Measurements from ENCODE around the gene CRTAC1. TPM values are rescaled to one million over a fixed set of nuclear protein-coding genes. Genes with fewer than 3 reads are reported as not detected.

CRTAC1 gene
- total and polyA plus RNA-seq, 2 experiments from 2014 or later, result 0.47 to 1.2 TPM

DNA sequence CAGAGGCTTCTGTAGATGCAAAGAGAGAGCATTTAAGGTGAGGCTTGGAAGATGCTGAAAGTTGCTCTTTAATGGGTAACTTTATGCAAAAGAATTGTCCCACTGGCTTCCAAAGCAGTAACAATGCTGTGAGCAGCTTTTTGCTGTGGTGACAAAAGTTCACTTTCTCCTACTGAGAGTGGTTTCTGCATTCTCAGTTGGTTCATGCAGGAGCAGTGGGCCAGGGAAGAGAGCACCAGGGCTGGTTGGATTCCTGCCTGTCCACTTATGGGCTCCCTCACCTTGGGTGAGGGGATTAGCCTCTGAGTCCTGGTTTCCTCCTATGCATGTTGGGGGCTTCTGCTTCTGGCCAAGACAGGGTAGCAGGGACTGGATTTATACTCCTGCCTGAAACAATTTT, 211.8 kb downstream of the CRTAC1 start:
- Histone ChIP-seq H3F3A (replicated peaks; ENCODE audit: low read depth) (no peaks in the 10 kb centered on the region), H3K79me2 (replicated peaks; ENCODE audit: insufficient read depth) (no peaks in the 10 kb centered on the region), H3K4me2 (no peak overlapping the region), H3K36me3 (ENCODE audit: insufficient read depth) (no peaks in the 10 kb centered on the region), H3K4me1 (ENCODE audit: insufficient read depth) (no peaks in the 10 kb centered on the region), H4K20me1 (replicated peaks; ENCODE audit: insufficient read depth) (no peaks in the 10 kb centered on the region), H3K4me3 (no peak overlapping the region), H2AFZ (no peak overlapping the region), H3K27ac (ENCODE audit: low read depth) (no peak overlapping the region), H3K27me3 (ENCODE audit: insufficient read depth) (no peaks in the 10 kb centered on the region), H3K9me2 (ENCODE audit: insufficient read depth) (no peaks in the 10 kb centered on the region)
- peaks cover 10% of the 10 kb centered on the region for H3K4me1 Mint-ChIP-seq
- no peak overlapping the region for H3K27ac Mint-ChIP-seq
- no peak for DNase-seq (ENCODE audit: low spot score)
- ATAC-seq, result no peak
- H3K36me3 Mint-ChIP-seq (ENCODE audit: low read depth), result no peaks in the 10 kb centered on the region
- H3K27me3 Mint-ChIP-seq (ENCODE audit: insufficient read depth, low read depth, poor library complexity), result peaks cover 6% of the 10 kb centered on the region
- H3K9me3 Mint-ChIP-seq, result no peaks in the 10 kb centered on the region
- TF ChIP-seq STAT1 (IDR thresholded peaks at IDR 0.05; ENCODE audit: unreplicated experiment) (no peak), NANOG (IDR thresholded peaks at IDR 0.05; ENCODE audit: borderline replicate concordance) (no peak), CREB1 (CRISPR knock-in tag; IDR thresholded peaks at IDR 0.05; ENCODE audit: low read depth) (no peak), JUNB (IDR thresholded peaks at IDR 0.05; ENCODE audit: unreplicated experiment) (no peak), ZNF331 (CRISPR knock-in tag; IDR thresholded peaks at IDR 0.05; ENCODE audit: low read depth) (no peak)
- TF ChIP-seq, protein P1, sequence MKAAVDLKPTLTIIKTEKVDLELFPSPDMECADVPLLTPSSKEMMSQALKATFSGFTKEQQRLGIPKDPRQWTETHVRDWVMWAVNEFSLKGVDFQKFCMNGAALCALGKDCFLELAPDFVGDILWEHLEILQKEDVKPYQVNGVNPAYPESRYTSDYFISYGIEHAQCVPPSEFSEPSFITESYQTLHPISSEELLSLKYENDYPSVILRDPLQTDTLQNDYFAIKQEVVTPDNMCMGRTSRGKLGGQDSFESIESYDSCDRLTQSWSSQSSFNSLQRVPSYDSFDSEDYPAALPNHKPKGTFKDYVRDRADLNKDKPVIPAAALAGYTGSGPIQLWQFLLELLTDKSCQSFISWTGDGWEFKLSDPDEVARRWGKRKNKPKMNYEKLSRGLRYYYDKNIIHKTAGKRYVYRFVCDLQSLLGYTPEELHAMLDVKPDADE (IDR thresholded peaks at IDR 0.05), result no peak
- no peak overlapping the region for H3K4me3 Mint-ChIP-seq

DNA sequence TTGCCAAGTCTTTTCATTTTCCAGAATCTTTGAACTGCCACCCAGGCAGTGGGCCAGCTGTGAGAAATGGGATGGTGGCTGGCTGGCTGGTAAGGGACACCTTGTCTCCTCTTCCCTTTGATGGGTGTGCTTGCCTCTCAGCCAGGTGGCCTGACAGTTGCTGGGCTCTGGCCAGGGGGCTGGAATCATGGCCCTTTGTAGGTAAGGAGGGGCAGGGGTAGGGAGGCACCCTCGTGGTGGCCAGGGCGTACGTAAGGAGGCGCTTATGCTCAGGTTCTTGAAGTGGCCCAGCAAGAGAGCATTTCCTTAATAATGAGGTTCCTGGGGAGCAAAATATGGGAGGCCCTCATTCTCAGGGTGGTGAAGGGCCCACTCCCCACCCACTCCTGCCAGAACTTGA, 213.8 kb downstream of the CRTAC1 start:
- ATAC-seq (no peak), DNase-seq (ENCODE audit: low spot score) (no peak)
- Mint-ChIP-seq H3K9me3 (no peaks in the 10 kb centered on the region), H3K36me3 (ENCODE audit: low read depth) (no peaks in the 10 kb centered on the region), H3K27me3 (ENCODE audit: insufficient read depth, low read depth, poor library complexity) (peaks cover 6% of the 10 kb centered on the region), H3K4me1 (peaks cover 7% of the 10 kb centered on the region), H3K4me3 (no peak overlapping the region), H3K27ac (no peak overlapping the region)
- Histone ChIP-seq H3K9me2 (ENCODE audit: insufficient read depth) (no peaks in the 10 kb centered on the region), H2AFZ (no peak overlapping the region), H3K27ac (ENCODE audit: low read depth) (no peak overlapping the region), H3K27me3 (ENCODE audit: insufficient read depth) (no peaks in the 10 kb centered on the region), H3K4me2 (no peak overlapping the region), H3F3A (replicated peaks; ENCODE audit: low read depth) (no peaks in the 10 kb centered on the region), H3K79me2 (replicated peaks; ENCODE audit: insufficient read depth) (no peaks in the 10 kb centered on the region), H3K4me1 (ENCODE audit: insufficient read depth) (no peaks in the 10 kb centered on the region), H4K20me1 (replicated peaks; ENCODE audit: insufficient read depth) (no peaks in the 10 kb centered on the region), H3K36me3 (ENCODE audit: insufficient read depth) (no peaks in the 10 kb centered on the region), H3K4me3 (no peak overlapping the region)
- TF ChIP-seq, protein P2, sequence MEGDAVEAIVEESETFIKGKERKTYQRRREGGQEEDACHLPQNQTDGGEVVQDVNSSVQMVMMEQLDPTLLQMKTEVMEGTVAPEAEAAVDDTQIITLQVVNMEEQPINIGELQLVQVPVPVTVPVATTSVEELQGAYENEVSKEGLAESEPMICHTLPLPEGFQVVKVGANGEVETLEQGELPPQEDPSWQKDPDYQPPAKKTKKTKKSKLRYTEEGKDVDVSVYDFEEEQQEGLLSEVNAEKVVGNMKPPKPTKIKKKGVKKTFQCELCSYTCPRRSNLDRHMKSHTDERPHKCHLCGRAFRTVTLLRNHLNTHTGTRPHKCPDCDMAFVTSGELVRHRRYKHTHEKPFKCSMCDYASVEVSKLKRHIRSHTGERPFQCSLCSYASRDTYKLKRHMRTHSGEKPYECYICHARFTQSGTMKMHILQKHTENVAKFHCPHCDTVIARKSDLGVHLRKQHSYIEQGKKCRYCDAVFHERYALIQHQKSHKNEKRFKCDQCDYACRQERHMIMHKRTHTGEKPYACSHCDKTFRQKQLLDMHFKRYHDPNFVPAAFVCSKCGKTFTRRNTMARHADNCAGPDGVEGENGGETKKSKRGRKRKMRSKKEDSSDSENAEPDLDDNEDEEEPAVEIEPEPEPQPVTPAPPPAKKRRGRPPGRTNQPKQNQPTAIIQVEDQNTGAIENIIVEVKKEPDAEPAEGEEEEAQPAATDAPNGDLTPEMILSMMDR (conservative IDR thresholded peaks at IDR 0.05; ENCODE audit: low read depth in 2 of 2), result no peak
- TF ChIP-seq ZNF114 (CRISPR knock-in tag; IDR thresholded peaks at IDR 0.05), result no peak
- TF ChIP-seq STAT1 (IDR thresholded peaks at IDR 0.05; ENCODE audit: unreplicated experiment), result no peak
- no peak for TF ChIP-seq EZH2phosphoT487 (IDR thresholded peaks at IDR 0.05; ENCODE audit: unreplicated experiment)
- TF ChIP-seq EZH2 (IDR thresholded peaks at IDR 0.05; ENCODE audit: low read depth, unreplicated experiment), result no peak
- TF ChIP-seq, protein P3, sequence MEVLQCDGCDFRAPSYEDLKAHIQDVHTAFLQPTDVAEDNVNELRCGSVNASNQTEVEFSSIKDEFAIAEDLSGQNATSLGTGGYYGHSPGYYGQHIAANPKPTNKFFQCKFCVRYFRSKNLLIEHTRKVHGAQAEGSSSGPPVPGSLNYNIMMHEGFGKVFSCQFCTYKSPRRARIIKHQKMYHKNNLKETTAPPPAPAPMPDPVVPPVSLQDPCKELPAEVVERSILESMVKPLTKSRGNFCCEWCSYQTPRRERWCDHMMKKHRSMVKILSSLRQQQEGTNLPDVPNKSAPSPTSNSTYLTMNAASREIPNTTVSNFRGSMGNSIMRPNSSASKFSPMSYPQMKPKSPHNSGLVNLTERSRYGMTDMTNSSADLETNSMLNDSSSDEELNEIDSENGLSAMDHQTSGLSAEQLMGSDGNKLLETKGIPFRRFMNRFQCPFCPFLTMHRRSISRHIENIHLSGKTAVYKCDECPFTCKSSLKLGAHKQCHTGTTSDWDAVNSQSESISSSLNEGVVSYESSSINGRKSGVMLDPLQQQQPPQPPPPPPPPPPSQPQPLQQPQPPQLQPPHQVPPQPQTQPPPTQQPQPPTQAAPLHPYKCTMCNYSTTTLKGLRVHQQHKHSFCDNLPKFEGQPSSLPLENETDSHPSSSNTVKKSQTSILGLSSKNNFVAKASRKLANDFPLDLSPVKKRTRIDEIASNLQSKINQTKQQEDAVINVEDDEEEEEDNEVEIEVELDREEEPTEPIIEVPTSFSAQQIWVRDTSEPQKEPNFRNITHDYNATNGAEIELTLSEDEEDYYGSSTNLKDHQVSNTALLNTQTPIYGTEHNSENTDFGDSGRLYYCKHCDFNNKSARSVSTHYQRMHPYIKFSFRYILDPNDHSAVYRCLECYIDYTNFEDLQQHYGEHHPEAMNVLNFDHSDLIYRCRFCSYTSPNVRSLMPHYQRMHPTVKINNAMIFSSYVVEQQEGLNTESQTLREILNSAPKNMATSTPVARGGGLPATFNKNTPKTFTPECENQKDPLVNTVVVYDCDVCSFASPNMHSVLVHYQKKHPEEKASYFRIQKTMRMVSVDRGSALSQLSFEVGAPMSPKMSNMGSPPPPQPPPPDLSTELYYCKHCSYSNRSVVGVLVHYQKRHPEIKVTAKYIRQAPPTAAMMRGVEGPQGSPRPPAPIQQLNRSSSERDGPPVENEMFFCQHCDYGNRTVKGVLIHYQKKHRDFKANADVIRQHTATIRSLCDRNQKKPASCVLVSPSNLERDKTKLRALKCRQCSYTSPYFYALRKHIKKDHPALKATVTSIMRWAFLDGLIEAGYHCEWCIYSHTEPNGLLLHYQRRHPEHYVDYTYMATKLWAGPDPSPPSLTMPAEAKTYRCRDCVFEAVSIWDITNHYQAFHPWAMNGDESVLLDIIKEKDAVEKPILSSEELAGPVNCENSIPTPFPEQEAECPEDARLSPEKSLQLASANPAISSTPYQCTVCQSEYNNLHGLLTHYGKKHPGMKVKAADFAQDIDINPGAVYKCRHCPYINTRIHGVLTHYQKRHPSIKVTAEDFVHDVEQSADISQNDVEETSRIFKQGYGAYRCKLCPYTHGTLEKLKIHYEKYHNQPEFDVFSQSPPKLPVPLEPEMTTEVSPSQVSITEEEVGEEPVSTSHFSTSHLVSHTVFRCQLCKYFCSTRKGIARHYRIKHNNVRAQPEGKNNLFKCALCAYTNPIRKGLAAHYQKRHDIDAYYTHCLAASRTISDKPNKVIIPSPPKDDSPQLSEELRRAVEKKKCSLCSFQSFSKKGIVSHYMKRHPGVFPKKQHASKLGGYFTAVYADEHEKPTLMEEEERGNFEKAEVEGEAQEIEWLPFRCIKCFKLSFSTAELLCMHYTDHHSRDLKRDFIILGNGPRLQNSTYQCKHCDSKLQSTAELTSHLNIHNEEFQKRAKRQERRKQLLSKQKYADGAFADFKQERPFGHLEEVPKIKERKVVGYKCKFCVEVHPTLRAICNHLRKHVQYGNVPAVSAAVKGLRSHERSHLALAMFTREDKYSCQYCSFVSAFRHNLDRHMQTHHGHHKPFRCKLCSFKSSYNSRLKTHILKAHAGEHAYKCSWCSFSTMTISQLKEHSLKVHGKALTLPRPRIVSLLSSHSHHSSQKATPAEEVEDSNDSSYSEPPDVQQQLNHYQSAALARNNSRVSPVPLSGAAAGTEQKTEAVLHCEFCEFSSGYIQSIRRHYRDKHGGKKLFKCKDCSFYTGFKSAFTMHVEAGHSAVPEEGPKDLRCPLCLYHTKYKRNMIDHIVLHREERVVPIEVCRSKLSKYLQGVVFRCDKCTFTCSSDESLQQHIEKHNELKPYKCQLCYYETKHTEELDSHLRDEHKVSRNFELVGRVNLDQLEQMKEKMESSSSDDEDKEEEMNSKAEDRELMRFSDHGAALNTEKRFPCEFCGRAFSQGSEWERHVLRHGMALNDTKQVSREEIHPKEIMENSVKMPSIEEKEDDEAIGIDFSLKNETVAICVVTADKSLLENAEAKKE (CRISPR knock-in tag; IDR thresholded peaks at IDR 0.05), result no peak
- TF ChIP-seq CREB1 (CRISPR knock-in tag; IDR thresholded peaks at IDR 0.05; ENCODE audit: low read depth), result no peak
- no peak for TF ChIP-seq JUNB (IDR thresholded peaks at IDR 0.05; ENCODE audit: unreplicated experiment)
- TF ChIP-seq, protein P1 (IDR thresholded peaks at IDR 0.05), result no peak
- TF ChIP-seq ZNF331 (CRISPR knock-in tag; IDR thresholded peaks at IDR 0.05; ENCODE audit: low read depth), result no peak
- TF ChIP-seq POLR2AphosphoS5 (IDR thresholded peaks at IDR 0.05; ENCODE audit: low read depth), result no peak

All from GM23338 (cell line).